Right cardiac atrium (tissue), 5 donors: ENCODE measurements around the gene PNKD. TPM values are rescaled to one million over a fixed set of nuclear protein-coding genes. Genes with fewer than 3 reads are reported as not detected.

Experiments used
- ATAC-seq, 2 donors: fragments of 200-7000 bp; cut with Tn5 transposase; one replicate each; pipeline versions ENCODE4 v1.8.0 to v1.9.1; 2020; ENCODE audit warnings: moderate library complexity in 2 of 2, mild to moderate bottlenecking in 1 of 2
- DNase-seq, 3 donors: peaks; one replicate each; pipeline ENCODE4 v3.0.0-alpha.2; 2020
- H3K27ac ChIP-seq: one replicate; pipeline ENCODE4 v1.5.1; 2013; ENCODE audit warnings: mild to moderate bottlenecking, low read length, control low read depth, moderate library complexity
- H3K27me3 ChIP-seq: one replicate; pipeline ENCODE4 v1.6.1; 2013; ENCODE audit not compliant: control insufficient read depth, insufficient read depth
- H3K4me1 ChIP-seq: one replicate; pipeline ENCODE4 v1.6.1; 2013; ENCODE audit warnings: low read length; ENCODE audit not compliant: control insufficient read depth, insufficient read depth
- H3K4me3 ChIP-seq: one replicate; pipeline ENCODE4 v1.5.1; 2013; ENCODE audit warnings: low read length, control low read depth
- H3K9me3 ChIP-seq: one replicate; pipeline ENCODE4 v1.6.1; 2013; ENCODE audit warnings: low read length; ENCODE audit not compliant: control insufficient read depth
- WGBS: extraction: QIAGEN DNeasy Blood & Tissue Kit; methylation state at CpG from one replicate; pipeline ENCODE4 v1.1.7; 2013; 5-methylcytosine and 5-hydroxymethylcytosine counted together
- intact Hi-C, 4 donors: fragments of 100-400 bp; cut with DNase I; formaldehyde crosslinking; loops; one replicate each; pipeline versions ENCODE4 v1.11.0 to v1.14.0; 2022 to 2023
- polyA plus RNA-seq: library from polyadenylated mRNA; stranded (reverse); fragments of 200-250 nt; gene quantifications from one replicate; pipeline ENCODE4 v1.2.3, GENCODE V29; 2013
- total RNA-seq, 4 donors: library from RNA; stranded (reverse); fragmentation: NEBNext Ultra II Directional; extraction: Animal tissue kit (Norgen Biotek cat#: 25700); gene quantifications; one replicate each; pipeline ENCODE4 v1.2.1, GENCODE V29; 2021
- donor health status: healthy with polysubstance abuse.
- donor health status: DM: no; HTN: yes; CAD: no.
- donor health status: DM: no; HTN: no; CAD: no.
- donor health status: DM: no; HTN: yes; CAD: no; lungs with severe emphysema.
- donor health status: DM: yes; HTN: yes; CAD: no.

PNKD gene
- total and polyA plus RNA-seq, 5 donors: 69.3 to 157 (median 85.5) TPM

DNA sequence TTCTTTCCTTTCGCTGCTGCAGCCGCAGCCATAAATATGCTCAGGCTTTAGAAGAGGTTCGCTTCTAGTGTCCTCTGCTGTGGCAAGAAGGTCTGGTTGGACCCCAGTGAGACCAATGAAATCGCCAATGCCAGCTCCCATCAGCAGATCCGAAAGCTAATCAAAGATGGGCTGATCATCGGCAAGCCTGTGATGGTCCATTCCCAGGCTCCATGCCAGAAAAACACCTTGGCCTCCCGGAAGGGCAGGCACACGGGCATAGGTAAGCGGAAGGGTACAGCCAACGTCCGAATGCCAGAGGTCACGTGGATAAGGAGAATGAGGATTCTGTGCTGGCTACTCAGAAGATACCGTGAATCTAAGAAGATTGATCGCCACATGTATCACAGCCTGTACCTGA lies 83.7 kb downstream of the PNKD start:
- H3K4me1 ChIP-seq: no peaks in the 10 kb centered on the region
- no peaks in the 10 kb centered on the region for H3K27me3 ChIP-seq
- no peak overlapping the region for H3K4me3 ChIP-seq
- intact Hi-C loops: no loop called here
- WGBS: 85% methylated on average over 14 of the region's 14 CpGs
- no peaks in the 10 kb centered on the region for H3K9me3 ChIP-seq
- ATAC-seq (no peak), DNase-seq (no peak)
- no peak overlapping the region for H3K27ac ChIP-seq

DNA sequence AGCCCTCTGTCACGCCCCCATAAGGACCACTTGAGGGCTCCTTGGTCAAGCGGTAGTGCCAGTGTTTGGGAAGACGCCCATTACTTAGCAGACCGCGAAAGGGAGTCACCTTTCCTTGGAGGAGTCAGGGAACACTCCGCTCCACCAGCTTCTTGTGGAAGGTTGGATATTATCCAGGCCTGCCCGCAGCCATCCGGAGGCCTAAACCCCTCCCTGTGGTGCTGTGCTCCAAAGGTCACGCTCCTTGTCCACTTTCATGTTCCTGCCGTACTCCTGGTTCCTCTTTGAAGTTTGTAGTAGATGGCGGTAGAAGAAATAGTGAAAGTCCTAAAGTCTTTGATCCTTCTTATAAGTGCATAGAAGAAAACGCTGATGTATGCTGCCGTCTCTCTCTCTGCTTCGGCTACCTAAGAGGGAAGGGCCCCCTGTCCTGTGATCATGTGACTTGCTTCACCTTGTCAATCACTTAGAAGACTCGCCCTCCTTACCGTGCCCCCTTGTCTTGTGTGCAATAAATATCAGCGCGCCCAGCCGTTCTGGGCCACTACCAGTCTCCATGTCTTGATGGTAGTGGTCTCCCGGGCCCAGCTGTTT lies 84.6 kb downstream of the PNKD start:
- H3K27ac ChIP-seq: no peak overlapping the region
- H3K9me3 ChIP-seq: no peaks in the 10 kb centered on the region
- 80% methylated on average over 20 of the region's 20 CpGs for WGBS
- no peaks in the 10 kb centered on the region for H3K27me3 ChIP-seq
- intact Hi-C loops: loop anchor here in 3 of 4 donors (5.0 kb wide), 2 partner anchors 48 to 53 kb away; no protein-coding TSS in a partner anchor
- no peaks in the 10 kb centered on the region for H3K4me1 ChIP-seq
- H3K4me3 ChIP-seq: no peak overlapping the region
- DNase-seq (no peak), ATAC-seq (no peak)

DNA sequence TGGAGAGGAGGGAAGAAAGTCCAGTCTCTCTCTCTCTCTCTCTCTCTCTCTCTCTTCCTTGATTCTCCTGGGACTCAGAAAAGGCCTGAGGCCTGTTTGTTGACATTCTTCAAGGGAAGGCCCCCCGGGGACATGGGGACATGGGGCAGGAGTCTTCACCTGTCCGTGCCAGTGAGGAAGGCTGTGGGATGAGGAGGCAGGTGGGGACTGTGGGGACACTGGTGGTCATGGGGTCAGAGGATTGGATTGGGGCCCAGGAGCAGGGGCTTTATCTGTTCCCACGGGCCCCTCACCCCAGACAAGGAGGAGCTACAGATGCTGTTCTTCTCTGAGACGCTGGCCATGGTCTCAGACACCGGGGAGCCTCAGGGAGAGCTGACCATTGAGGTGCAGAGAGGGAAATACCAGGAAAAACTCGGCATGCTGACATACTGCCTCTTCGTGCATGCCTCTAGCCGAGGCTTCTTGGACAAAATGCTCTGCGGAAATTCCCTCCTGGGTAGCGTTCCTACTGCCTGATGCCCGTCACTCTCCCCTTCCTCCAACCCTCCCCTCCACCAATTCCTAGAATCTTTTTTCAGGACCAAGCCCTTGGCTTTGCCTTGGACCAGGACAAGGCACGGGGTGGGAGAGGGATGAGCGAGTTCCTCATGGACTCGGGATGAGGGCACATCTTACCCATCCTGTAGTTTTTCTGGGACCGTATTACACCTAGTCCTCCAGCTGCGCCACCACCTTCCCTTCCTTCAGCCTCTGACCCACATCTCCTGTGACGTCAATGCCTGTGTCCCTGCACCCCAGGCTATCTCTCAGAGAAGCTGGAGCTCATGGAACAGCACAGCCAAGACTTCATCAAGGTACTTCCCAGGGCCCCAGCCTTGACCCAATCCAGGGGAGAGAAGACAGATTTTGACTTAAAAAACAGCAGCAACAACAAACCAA lies 87.2 kb downstream of the PNKD start:
- Histone ChIP-seq H3K9me3 (no peaks in the 10 kb centered on the region), H3K27ac (no peak overlapping the region), H3K27me3 (no peaks in the 10 kb centered on the region), H3K4me1 (no peaks in the 10 kb centered on the region), H3K4me3 (no peak overlapping the region)
- 54% methylated on average over 17 of the region's 17 CpGs for WGBS
- DNase-seq: no peak
- intact Hi-C loops: loop anchor here (2.0 to 5.0 kb wide), 3 partner anchors 50 to 57 kb away; no protein-coding TSS in a partner anchor
- ATAC-seq: peak; percentile 18 to 34

DNA sequence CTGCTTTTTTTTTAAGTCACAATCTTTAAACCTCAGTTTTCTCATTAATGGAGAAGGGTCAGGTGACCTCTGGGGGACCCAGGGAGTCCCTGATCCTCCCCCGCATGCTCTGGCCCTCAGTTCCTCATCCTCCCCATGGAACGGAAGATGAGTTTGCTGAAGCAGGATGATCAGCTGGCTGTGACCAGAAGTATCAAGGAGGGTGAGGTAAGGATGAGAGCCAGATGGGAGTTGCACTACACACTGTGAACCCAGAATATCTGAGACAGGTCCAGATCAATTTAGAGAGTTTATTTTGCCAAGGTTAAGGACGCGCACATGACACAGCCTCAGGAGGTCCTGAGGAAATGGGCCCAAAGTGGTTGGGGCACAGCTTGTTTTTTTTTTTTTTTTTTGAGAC lies 90.1 kb downstream of the PNKD start:
- DNase-seq: peak in 1 of 3 donors; percentile 50
- Histone ChIP-seq H3K9me3 (no peaks in the 10 kb centered on the region), H3K27ac (no peak overlapping the region), H3K27me3 (no peaks in the 10 kb centered on the region), H3K4me1 (no peaks in the 10 kb centered on the region), H3K4me3 (no peak overlapping the region)
- intact Hi-C loops: no loop called here
- 80% methylated on average over 4 of the region's 4 CpGs for WGBS
- ATAC-seq: peak; percentile 20 to 31

DNA sequence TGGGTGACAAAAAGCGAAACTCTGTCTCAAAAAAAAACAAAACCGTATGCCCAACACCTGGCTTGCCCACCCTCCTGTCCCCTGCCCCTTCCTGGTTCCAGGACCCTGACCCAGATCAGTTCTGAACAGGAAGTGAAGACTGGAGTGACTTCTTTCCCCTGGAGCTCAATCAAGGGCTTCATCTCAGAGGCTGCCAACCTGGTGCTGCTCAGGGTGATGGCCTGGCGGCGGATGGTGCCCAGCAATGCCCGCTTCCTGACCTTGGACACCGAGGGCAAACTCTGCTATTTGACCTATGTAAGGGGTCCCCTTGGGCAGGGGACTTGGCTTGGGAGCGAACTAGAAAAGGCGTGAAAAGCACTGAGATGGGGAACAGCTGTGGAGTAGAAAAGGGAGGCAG lies 92.3 kb downstream of the PNKD start:
- Histone ChIP-seq H3K9me3 (no peaks in the 10 kb centered on the region), H3K4me1 (no peaks in the 10 kb centered on the region), H3K27ac (no peak overlapping the region), H3K27me3 (no peaks in the 10 kb centered on the region), H3K4me3 (no peak overlapping the region)
- intact Hi-C loops: no loop called here
- WGBS: 88% methylated on average over 8 of the region's 8 CpGs
- no peak for ATAC-seq
- DNase-seq: peak in 1 of 3 donors; percentile 27

DNA sequence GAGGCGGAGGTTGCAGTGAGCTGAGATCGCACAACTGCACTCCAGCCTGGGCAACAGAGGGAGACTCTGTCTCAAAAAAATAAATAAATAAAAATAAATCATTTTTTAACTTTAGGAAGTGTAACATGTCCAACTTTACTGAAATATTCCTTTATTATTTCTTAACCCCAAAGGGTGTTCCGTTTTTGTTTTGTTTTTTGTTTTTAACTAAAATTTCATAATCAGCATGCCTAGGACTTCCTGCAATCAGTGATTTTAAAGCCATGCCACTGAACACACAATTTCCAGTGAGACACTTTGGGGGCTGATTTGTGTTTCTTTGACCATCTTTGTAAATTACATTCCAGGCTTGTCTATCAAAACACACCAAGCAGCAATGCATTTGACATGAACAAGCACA lies 93.4 kb downstream of the PNKD start:
- no peaks in the 10 kb centered on the region for H3K9me3 ChIP-seq
- H3K27me3 ChIP-seq: no peaks in the 10 kb centered on the region
- ATAC-seq: no peak
- H3K4me3 ChIP-seq: no peak overlapping the region
- 77% methylated on average over 3 of the region's 3 CpGs for WGBS
- H3K27ac ChIP-seq: no peak overlapping the region
- no peak for DNase-seq
- intact Hi-C loops: no loop called here
- H3K4me1 ChIP-seq: no peaks in the 10 kb centered on the region

DNA sequence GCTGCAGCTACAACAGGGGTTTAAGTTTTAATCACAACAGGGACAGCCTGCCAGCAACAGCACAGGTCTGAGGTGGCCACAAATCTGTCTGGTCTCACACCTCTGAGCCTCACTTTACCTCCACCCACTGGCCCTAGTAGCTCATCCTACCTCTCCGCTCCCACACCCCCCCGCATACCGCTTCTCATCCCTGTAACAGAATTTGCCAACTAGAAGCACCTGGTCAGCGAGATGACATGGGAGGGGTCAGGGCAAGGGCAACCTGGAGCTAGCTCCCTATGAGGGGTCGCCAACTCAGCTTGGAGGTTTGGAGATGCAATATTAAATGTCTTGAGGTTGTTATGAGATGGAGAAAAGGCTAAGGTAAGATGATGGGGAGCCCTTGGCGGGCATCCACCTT lies 93.9 kb downstream of the PNKD start:
- Histone ChIP-seq H3K4me1 (no peaks in the 10 kb centered on the region), H3K9me3 (no peaks in the 10 kb centered on the region), H3K27me3 (no peaks in the 10 kb centered on the region), H3K4me3 (no peak overlapping the region), H3K27ac (no peak overlapping the region)
- 78% methylated on average over 6 of the region's 6 CpGs for WGBS
- intact Hi-C loops: no loop called here
- DNase-seq (peak in 1 of 3 donors; percentile 32), ATAC-seq (no peak)

DNA sequence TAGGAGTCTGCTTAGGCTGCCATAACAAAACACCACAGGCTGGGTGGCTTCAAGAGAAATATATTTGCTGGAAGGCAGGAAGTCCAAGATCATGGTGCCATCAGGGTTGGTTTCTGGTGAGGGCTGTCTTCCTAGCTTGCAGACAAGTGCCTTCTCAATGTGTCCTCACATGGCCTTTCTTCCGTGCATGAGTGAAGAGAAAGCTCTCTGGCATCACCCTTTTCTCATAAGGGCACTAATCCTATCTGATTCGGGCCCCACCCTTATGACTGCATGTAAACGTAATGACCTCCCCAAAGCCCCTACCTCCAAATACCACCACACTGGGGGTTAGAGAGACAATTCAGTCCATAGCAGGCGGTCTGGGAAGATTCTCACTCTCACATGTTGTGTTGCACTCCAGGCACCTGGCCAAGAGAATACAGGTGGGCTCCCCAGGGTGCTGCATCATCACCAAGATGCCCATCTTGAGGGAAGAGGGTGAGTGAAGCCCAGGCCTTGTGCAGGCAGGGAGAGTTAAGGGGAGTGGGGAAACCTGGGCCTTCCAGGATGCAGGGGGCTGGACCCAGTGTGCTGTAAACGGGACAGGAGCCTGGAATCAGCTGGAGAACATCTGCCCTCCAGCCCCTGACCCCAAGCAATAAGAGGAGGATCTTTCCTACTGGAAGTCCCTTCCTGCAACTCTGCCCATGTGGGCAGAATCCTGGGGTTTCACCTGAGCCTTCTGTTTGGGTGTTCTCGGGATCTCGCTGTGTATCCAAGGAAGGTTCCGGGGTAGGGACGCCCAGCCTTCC lies 96.5 kb downstream of the PNKD start:
- H3K27ac ChIP-seq: peak overlapping the region; percentile 94
- H3K9me3 ChIP-seq: no peaks in the 10 kb centered on the region
- H3K4me3 ChIP-seq: peak overlapping the region; percentile 55
- H3K27me3 ChIP-seq: no peaks in the 10 kb centered on the region
- intact Hi-C loops: no loop called here
- ATAC-seq (no peak), DNase-seq (peak in 1 of 3 donors; percentile 47)
- no peaks in the 10 kb centered on the region for H3K4me1 ChIP-seq
- WGBS: 89% methylated on average over 9 of the region's 9 CpGs

DNA sequence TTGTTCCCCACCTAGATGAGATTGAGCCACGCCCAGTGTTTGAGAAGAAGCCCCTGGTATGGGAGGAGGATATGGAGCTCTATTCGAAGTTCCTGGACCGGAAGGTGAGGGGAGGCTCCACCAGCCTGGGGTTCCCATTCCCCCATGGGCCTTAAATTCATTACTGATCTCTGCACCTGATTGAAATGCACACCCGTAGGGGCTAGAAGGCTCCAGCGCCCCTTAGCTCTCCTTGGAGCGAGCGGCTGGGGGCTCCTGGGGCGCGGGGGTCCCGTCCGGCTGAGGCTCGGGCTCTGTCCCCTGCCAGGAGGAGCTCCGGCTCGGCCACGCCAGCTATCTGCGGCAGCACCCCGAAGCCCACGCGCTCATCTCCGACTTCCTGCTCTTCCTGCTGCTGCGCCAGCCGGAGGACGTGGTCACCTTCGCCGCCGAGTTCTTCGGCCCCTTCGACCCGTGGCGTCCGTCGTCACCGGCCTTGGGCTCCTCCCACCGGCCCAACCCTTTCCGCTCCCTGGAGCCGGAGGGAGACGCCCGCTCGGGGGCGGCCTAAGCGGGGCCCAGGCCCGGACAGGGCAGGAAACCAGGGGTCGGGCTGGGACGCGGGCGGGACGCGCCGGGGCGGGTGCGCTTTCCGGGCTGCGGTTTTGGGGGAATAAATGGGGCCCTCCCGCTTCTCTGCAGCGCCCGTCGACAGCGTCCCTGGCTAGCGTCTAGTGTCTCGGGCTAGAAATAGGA lies 97.3 kb downstream of the PNKD start:
- Histone ChIP-seq H3K27ac (peak overlapping the region; percentile 94), H3K4me1 (no peaks in the 10 kb centered on the region), H3K9me3 (no peaks in the 10 kb centered on the region), H3K4me3 (peak overlapping the region; percentile 55), H3K27me3 (no peaks in the 10 kb centered on the region)
- WGBS: 4% methylated on average over 60 of the region's 60 CpGs
- ATAC-seq (peak; percentile 97), DNase-seq (peak; percentile 94 to 97 (median 97))
- intact Hi-C loops: no loop called here

DNA sequence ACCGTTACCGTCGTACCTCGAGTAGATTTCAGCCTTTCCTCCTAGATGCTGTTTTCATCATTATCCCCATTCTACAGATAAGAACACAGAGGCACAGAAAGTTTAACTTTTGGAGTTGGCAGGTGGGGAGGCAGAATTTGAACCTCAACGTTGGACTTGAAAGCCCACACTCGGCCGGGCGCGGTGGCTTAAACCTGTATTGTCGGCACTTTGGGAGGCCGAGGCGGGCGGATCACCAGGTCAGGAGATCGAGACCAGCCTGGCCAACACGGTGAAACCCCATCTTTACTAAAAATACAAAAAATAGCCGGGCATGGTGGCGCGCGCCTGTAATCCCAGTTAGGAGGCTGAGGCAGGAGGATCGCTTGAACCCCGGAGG lies 97.8 kb downstream of the PNKD start:
- intact Hi-C loops: no loop called here
- ATAC-seq (no peak), DNase-seq (peak in 2 of 3 donors; percentile 69 to 70)
- H3K9me3 ChIP-seq: no peaks in the 10 kb centered on the region
- H3K27me3 ChIP-seq: no peaks in the 10 kb centered on the region
- peak overlapping the region; percentile 94 for H3K27ac ChIP-seq
- H3K4me3 ChIP-seq: peak overlapping the region; percentile 55
- WGBS: 60% methylated on average over 21 of the region's 21 CpGs
- H3K4me1 ChIP-seq: no peaks in the 10 kb centered on the region
